ENCODE data around the gene TEKT3.

The TEKT3 gene

GRCh38 chr17:15287538-15288267 lies 53.7 kb downstream of the TEKT3 start:
- no peak overlapping the region for H3K4me3 ChIP-seq (ENCODE audit: low read depth, low read length)
- in situ Hi-C loops (cut with HindIII; ENCODE audit: low sequenced_read_pairs), result no loop called here
- no peak for DNase-seq (ENCODE audit: low read depth, low spot score)
- TF ChIP-seq CTCF (IDR thresholded peaks at IDR 0.05; ENCODE audit: low read depth, low read length), result no peak

- TF ChIP-seq CTCF (IDR thresholded peaks at IDR 0.05; ENCODE audit: low read depth, low read length), result no peak
- no peak for DNase-seq (ENCODE audit: low read depth, low spot score)
- H3K4me3 ChIP-seq (ENCODE audit: low read depth, low read length), result no peak overlapping the region
- in situ Hi-C loops (cut with HindIII; ENCODE audit: low sequenced_read_pairs), result no loop called here
Observed at GRCh38 chr17:15285466-15285865, 55.9 kb downstream of the TEKT3 start.

- in situ Hi-C loops (cut with HindIII; ENCODE audit: low sequenced_read_pairs), result no loop called here
- H3K4me3 ChIP-seq (ENCODE audit: low read depth, low read length), result no peak overlapping the region
- no peak for TF ChIP-seq CTCF (IDR thresholded peaks at IDR 0.05; ENCODE audit: low read depth, low read length)
- DNase-seq (ENCODE audit: low read depth, low spot score), result no peak
Observed at GRCh38 chr17:15284537-15284936, 56.9 kb downstream of the TEKT3 start.

- TF ChIP-seq CTCF (IDR thresholded peaks at IDR 0.05; ENCODE audit: low read depth, low read length), result no peak
Observed at GRCh38 chr17:15284107-15284506, 57.3 kb downstream of the TEKT3 start.

GRCh38 chr17:15281909-15282308 lies 59.5 kb downstream of the TEKT3 start:
- in situ Hi-C loops (cut with HindIII; ENCODE audit: low sequenced_read_pairs), result no loop called here
- no peak for DNase-seq (ENCODE audit: low read depth, low spot score)
- no peak for TF ChIP-seq CTCF (IDR thresholded peaks at IDR 0.05; ENCODE audit: low read depth, low read length)
- no peak overlapping the region for H3K4me3 ChIP-seq (ENCODE audit: low read depth, low read length)

More at GRCh38 chr17:15284107-15284506, 57.3 kb downstream of the TEKT3 start:
- no peak for DNase-seq (ENCODE audit: low read depth, low spot score)
- H3K4me3 ChIP-seq (ENCODE audit: low read depth, low read length), result no peak overlapping the region
- in situ Hi-C loops (cut with HindIII; ENCODE audit: low sequenced_read_pairs), result no loop called here

GRCh38 chr17:15278924-15279477 lies 62.4 kb downstream of the TEKT3 start:
- no peak for TF ChIP-seq CTCF (IDR thresholded peaks at IDR 0.05; ENCODE audit: low read depth, low read length)
- DNase-seq (ENCODE audit: low read depth, low spot score), result peak; percentile 76
- in situ Hi-C loops (cut with HindIII; ENCODE audit: low sequenced_read_pairs), result no loop called here
- no peak overlapping the region for H3K4me3 ChIP-seq (ENCODE audit: low read depth, low read length)
